ENCODE results near the gene C17orf58. TPM values are rescaled to one million over a fixed set of nuclear protein-coding genes. Genes with fewer than 3 reads are reported as not detected.

Gene C17orf58
- total and polyA plus RNA-seq, 3 donors from 2014 or later = 13.1 to 14.5 (median 13.5) TPM

DNA sequence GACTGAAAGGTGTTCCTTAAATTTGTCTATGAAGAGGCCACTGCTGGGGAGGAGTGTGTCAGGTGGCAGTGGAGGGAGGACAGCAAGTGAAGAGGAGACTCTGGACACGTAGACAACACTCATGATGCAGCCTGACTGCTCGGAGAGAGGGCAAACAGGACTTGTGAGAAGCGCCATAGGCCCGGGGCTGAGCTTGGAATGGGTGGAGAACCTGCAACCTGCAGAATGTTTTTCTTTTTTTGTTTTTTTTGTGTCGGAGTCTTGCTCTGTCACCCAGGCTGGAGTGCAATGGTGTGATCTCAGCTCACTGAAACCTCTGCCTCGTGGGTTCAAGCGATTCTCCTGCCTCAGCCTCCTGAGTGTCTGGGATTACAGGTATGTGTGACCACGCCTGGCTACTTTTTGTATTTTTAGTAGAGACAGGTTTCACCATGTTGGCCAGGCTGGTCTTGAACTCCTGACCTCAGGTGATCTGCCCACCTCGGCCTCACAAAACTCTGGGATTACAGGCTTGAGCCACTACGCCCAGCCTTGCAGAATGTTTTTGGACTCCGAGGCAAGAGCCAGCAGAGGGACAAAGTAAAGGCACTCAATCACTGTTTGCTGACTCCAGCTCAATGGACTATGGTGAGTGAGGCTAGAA lies 18.9 kb upstream of the C17orf58 start:
- intact Hi-C loops (cut with DNase I; ENCODE audit: low total_unique reads) = no loop called here
- DNase-seq = no peak
- H3K4me1 ChIP-seq = no peaks in the 10 kb centered on the region
- TF ChIP-seq, protein P1, sequence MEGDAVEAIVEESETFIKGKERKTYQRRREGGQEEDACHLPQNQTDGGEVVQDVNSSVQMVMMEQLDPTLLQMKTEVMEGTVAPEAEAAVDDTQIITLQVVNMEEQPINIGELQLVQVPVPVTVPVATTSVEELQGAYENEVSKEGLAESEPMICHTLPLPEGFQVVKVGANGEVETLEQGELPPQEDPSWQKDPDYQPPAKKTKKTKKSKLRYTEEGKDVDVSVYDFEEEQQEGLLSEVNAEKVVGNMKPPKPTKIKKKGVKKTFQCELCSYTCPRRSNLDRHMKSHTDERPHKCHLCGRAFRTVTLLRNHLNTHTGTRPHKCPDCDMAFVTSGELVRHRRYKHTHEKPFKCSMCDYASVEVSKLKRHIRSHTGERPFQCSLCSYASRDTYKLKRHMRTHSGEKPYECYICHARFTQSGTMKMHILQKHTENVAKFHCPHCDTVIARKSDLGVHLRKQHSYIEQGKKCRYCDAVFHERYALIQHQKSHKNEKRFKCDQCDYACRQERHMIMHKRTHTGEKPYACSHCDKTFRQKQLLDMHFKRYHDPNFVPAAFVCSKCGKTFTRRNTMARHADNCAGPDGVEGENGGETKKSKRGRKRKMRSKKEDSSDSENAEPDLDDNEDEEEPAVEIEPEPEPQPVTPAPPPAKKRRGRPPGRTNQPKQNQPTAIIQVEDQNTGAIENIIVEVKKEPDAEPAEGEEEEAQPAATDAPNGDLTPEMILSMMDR (IDR thresholded peaks at IDR 0.05) = no peak
- TF ChIP-seq POLR2A (IDR thresholded peaks at IDR 0.05) = no peak
- H3K4me3 ChIP-seq = no peak overlapping the region
- WGBS, 2 donors = 83 to 90% methylated on average over 11 of the region's 11 CpGs
- H3K9me3 ChIP-seq = no peaks in the 10 kb centered on the region
- no peaks in the 10 kb centered on the region for H3K36me3 ChIP-seq (ENCODE audit: low read depth, missing control alignments)
- no peak overlapping the region for H3K27ac ChIP-seq
- H3K27me3 ChIP-seq = no peaks in the 10 kb centered on the region

DNA sequence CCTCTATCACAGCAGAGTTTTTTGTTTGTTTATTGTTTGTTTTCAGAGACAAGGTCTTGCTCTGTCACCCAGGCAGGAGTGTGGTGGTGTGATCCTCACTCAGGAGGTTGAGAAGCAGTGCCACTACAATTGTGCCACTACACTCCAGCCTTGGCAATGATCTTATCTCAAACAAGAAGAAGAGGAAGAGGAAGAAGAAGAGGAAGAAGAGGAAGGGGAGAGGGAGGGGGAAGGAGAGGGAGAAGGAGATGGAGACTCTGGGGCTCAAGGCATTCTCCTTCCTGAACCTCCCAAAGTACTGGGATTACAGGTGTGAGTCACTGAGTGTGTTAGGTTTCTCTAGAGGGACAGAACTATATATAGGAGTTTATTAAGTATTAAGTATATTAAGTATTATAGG lies 17.1 kb upstream of the C17orf58 start:
- H3K36me3 ChIP-seq (ENCODE audit: low read depth, missing control alignments) = no peaks in the 10 kb centered on the region
- H3K4me1 ChIP-seq = no peaks in the 10 kb centered on the region
- DNase-seq = no peak
- no peak overlapping the region for H3K4me3 ChIP-seq
- no peak for TF ChIP-seq POLR2A (IDR thresholded peaks at IDR 0.05)
- TF ChIP-seq, protein P1 (IDR thresholded peaks at IDR 0.05) = no peak
- no peak overlapping the region for H3K27ac ChIP-seq
- H3K9me3 ChIP-seq = no peaks in the 10 kb centered on the region
- intact Hi-C loops (cut with DNase I; ENCODE audit: low total_unique reads) = no loop called here
- no peaks in the 10 kb centered on the region for H3K27me3 ChIP-seq

DNA sequence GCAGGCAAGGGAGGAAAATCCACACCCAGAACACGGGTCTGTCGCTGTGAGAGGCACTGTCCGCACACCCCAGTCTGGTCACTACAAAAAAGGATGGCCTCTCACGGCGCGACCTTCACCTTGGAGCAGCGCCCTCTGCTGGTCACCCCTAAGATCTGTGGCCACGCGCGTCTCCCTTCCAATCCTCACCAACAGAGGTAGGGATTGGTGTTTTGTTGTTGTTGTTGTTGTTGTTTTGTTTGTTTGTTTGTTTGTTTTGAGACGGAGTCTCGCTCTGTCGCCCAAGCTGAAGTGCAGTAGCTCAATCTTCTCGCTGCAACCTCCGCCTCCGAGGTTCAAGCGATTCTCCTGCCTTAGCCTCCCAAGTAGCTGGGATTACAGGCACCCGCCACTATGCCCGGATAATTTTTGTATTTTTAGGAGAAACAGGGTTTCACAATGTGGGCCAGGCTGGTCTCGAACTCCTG lies 15.0 kb upstream of the C17orf58 start:
- no peak overlapping the region for H3K27ac ChIP-seq
- no peaks in the 10 kb centered on the region for H3K9me3 ChIP-seq
- intact Hi-C loops (cut with DNase I; ENCODE audit: low total_unique reads) = no loop called here
- H3K4me3 ChIP-seq = peak overlapping the region in 1 of 2 donors; percentile 26
- H3K36me3 ChIP-seq (ENCODE audit: low read depth, missing control alignments) = no peaks in the 10 kb centered on the region
- no peaks in the 10 kb centered on the region for H3K4me1 ChIP-seq
- DNase-seq = peak; percentile 77
- TF ChIP-seq, protein P1 (IDR thresholded peaks at IDR 0.05) = peak; percentile 58 to 73 (median 70)
- TF ChIP-seq POLR2A (IDR thresholded peaks at IDR 0.05) = no peak
- 41 to 50% methylated on average over 17 to 20 of the region's 20 CpGs for WGBS, 2 donors
- no peaks in the 10 kb centered on the region for H3K27me3 ChIP-seq

DNA sequence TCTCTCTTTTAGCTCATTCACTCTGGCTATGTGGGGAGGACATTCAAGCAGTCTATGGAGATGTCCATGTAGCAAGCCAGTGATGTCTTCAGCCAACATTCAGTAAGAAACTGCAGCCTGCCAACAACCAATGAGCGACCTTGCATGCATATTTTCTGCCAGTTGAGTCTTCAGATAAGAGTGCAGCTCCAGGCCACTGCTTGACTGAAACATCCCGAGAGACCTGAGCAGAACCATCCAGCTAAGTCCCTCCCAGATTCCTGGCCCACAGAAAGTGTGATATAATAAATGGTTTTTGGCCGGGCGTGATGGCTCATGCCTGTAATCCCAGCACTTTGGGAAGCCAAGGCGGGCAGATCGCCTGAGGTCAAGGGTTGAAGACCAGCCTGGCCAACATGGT lies 10.5 kb upstream of the C17orf58 start:
- WGBS, 2 donors = 43 to 56% methylated on average over 6 of the region's 6 CpGs
- no peak for TF ChIP-seq POLR2A (IDR thresholded peaks at IDR 0.05)
- TF ChIP-seq, protein P1 (IDR thresholded peaks at IDR 0.05) = no peak
- intact Hi-C loops (cut with DNase I; ENCODE audit: low total_unique reads) = no loop called here
- Histone ChIP-seq H3K27me3 (no peaks in the 10 kb centered on the region), H3K4me3 (no peak overlapping the region), H3K4me1 (no peaks in the 10 kb centered on the region), H3K9me3 (no peaks in the 10 kb centered on the region), H3K36me3 (ENCODE audit: low read depth, missing control alignments) (no peaks in the 10 kb centered on the region), H3K27ac (no peak overlapping the region)
- DNase-seq = peak; percentile 33

DNA sequence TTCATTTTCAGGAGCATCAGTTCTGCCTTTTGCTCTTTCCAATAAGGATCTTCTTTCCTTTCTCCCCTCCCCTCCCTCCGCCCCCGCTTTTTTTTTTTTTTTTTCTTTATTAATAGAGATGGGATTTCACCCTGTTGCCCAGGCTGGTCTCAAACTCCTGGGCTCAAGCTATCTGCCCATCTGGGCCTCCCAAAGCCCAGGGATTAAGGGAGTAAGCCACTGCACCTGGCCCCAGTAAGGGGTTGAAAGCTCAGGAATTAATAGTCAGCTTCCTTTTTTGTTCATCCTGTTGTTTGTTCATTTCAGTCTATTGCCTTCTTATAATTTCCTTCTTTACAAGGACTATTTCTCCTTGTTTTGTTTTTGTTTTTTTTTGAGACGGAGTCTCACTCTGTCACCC lies 7.9 kb upstream of the C17orf58 start:
- TF ChIP-seq, protein P1 (IDR thresholded peaks at IDR 0.05) = no peak
- TF ChIP-seq POLR2A (IDR thresholded peaks at IDR 0.05) = no peak
- Histone ChIP-seq H3K27me3 (no peaks in the 10 kb centered on the region), H3K4me1 (no peaks in the 10 kb centered on the region), H3K27ac (no peak overlapping the region), H3K4me3 (no peak overlapping the region), H3K36me3 (ENCODE audit: low read depth, missing control alignments) (no peaks in the 10 kb centered on the region), H3K9me3 (no peaks in the 10 kb centered on the region)
- 76 to 98% methylated on average over 3 of the region's 3 CpGs for WGBS, 2 donors
- intact Hi-C loops (cut with DNase I; ENCODE audit: low total_unique reads) = no loop called here
- no peak for DNase-seq

All from testis (tissue), 3 donors.